Loucy (cell line): ENCODE data around the gene LIN9.

ENCODE experiments used
- EZH2phosphoT487 ChIP-seq: fragments of 200-600 bp; IDR thresholded peaks from 2 replicates; pipeline ENCODE4 v1.6.1; 2018; ENCODE audit warnings: antibody characterized with exemption, mild to moderate bottlenecking, moderate library complexity, borderline replicate concordance
- TF ChIP-seq, protein P1 (sequence below): fragments of 200-600 bp; sonication (generic); conservative IDR thresholded peaks from 2 replicates; pipeline ENCODE4 v1.5.1; 2014; ENCODE audit warnings: mild to moderate bottlenecking, antibody characterized with exemption, low read length

DNA sequence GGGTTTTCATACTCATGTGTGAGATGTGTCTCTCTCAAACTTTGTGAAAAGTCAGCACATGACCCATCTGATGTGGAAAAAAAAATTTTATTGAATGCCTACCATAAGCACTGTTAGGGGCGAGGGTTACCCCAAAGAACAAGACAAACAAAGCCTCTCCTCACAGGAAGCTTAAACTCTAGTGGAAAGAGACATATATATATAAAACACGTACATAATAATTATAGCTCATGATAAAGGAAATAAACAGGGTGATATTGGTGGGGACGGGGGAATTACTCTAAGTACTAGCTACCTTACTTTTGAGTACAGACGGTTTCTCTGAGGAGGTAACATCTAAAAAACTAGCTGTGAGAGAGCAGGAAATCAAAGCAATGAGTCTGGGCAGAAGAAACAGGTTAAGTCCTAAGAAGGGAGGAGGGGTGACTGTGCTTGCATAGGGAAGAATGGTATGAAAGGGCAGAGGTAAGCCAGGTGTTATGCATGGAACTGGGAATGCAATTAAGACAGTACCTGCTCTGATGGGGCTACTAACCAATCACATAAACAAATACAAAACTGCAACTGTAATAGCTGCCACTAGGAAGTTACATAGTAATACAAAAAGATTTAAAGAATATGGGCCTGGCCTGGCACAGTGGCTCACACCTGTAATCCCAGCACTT lies 4.5 kb downstream of the LIN9 start:
- TF ChIP-seq, protein P1, sequence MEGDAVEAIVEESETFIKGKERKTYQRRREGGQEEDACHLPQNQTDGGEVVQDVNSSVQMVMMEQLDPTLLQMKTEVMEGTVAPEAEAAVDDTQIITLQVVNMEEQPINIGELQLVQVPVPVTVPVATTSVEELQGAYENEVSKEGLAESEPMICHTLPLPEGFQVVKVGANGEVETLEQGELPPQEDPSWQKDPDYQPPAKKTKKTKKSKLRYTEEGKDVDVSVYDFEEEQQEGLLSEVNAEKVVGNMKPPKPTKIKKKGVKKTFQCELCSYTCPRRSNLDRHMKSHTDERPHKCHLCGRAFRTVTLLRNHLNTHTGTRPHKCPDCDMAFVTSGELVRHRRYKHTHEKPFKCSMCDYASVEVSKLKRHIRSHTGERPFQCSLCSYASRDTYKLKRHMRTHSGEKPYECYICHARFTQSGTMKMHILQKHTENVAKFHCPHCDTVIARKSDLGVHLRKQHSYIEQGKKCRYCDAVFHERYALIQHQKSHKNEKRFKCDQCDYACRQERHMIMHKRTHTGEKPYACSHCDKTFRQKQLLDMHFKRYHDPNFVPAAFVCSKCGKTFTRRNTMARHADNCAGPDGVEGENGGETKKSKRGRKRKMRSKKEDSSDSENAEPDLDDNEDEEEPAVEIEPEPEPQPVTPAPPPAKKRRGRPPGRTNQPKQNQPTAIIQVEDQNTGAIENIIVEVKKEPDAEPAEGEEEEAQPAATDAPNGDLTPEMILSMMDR = no peak
- no peak for TF ChIP-seq EZH2phosphoT487
